Right lobe of liver (tissue), 4 donors: ENCODE measurements around the gene ADGRL3.

Source experiments
- POLR2A ChIP-seq: fragments of 450-650 bp; IDR thresholded peaks from one replicate; pipeline ENCODE4 v1.6.1; 2017; ENCODE audit warnings: antibody characterized with exemption, mild to moderate bottlenecking
- TF ChIP-seq, protein P1 (sequence below), 4 donors: fragments of 200-600 bp in 3 of 4; fragments of 450-650 bp in 1 of 4; IDR thresholded peaks; one replicate each; pipeline versions ENCODE4 v1.5.1 to v1.8.0; 2016 to 2022; ENCODE audit warnings: antibody characterized with exemption in 4 of 4, mild to moderate bottlenecking in 2 of 4
- donor health status: DM: no; HTN: no; CAD: no.
- donor health status: DM: no; HTN: no; CAD: no.
- donor health status: DM: no; HTN: yes; CAD: no.

DNA sequence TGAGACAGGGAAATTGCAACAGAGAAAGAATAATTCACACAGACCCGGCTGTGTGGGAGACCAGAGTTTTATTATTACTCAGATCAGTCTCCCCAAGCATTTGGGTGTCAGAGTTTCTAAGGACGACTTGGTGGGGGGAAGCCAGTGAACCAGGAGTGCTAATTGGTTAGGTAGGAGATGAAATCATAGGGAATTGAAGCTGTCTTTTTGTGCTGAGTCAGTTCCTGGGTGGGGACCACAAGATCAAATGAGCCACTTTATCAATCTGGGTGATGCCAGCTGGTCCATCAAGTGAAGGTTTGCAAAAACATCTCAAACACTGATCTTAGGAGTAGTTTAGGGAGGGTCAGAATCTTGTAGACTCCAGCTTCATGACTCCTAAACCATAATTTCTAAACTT, 560.7 kb downstream of the ADGRL3 start:
- TF ChIP-seq, protein P1, sequence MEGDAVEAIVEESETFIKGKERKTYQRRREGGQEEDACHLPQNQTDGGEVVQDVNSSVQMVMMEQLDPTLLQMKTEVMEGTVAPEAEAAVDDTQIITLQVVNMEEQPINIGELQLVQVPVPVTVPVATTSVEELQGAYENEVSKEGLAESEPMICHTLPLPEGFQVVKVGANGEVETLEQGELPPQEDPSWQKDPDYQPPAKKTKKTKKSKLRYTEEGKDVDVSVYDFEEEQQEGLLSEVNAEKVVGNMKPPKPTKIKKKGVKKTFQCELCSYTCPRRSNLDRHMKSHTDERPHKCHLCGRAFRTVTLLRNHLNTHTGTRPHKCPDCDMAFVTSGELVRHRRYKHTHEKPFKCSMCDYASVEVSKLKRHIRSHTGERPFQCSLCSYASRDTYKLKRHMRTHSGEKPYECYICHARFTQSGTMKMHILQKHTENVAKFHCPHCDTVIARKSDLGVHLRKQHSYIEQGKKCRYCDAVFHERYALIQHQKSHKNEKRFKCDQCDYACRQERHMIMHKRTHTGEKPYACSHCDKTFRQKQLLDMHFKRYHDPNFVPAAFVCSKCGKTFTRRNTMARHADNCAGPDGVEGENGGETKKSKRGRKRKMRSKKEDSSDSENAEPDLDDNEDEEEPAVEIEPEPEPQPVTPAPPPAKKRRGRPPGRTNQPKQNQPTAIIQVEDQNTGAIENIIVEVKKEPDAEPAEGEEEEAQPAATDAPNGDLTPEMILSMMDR (IDR thresholded peaks at IDR 0.05): no peak
- no peak for TF ChIP-seq POLR2A
